Transverse colon (tissue), 4 donors: ENCODE results near the gene IDH1. TPM values are rescaled to one million over a fixed set of nuclear protein-coding genes. Genes with fewer than 3 reads are reported as not detected.

Experiments
- DNase-seq: peaks from one replicate; pipeline ENCODE4 v3.0.0-alpha.2; 2019
- H3K27ac ChIP-seq, 4 donors: fragments of 200-600 bp; sonication (generic); 2 replicates each; pipeline ENCODE4 v1.5.1; 2016 to 2018; ENCODE audit warnings: inconsistent platforms in 4 of 4
- H3K27me3 ChIP-seq: fragments of 200-600 bp; sonication (generic); 2 replicates; pipeline ENCODE4 v1.5.1; 2017; ENCODE audit warnings: inconsistent platforms
- H3K36me3 ChIP-seq, 4 donors: fragments of 200-600 bp; sonication (generic); 2 replicates each; pipeline ENCODE4 v1.5.1; 2017 to 2019; ENCODE audit warnings: inconsistent platforms in 4 of 4
- H3K4me1 ChIP-seq, 4 donors: fragments of 200-600 bp; sonication (generic); 2 replicates each; pipeline ENCODE4 v1.5.1; 2017 to 2020; ENCODE audit warnings: inconsistent platforms in 4 of 4
- H3K4me3 ChIP-seq, 4 donors: fragments of 200-600 bp; sonication (generic); 1 replicate in 1 of 4; 2 replicates in 3 of 4; pipeline versions ENCODE4 v1.5.1 to v1.6.1; 2017 to 2019; ENCODE audit warnings: inconsistent platforms in 4 of 4
- H3K9me3 ChIP-seq, 2 donors: fragments of 200-600 bp; sonication (generic); 2 replicates each; pipeline ENCODE4 v1.5.1; 2017 to 2019; ENCODE audit warnings: inconsistent platforms in 2 of 2
- EP300 ChIP-seq: sonication (generic); formaldehyde crosslinking; IDR thresholded peaks from one replicate; pipeline ENCODE4 v1.6.1; 2017; ENCODE audit warnings: antibody characterized with exemption, low read depth
- POLR2A ChIP-seq: fragments of 450-650 bp; IDR thresholded peaks from one replicate; pipeline ENCODE4 v1.6.1; 2016; ENCODE audit warnings: antibody characterized with exemption, mild to moderate bottlenecking, moderate library complexity
- POLR2AphosphoS5 ChIP-seq, 3 donors: sonication (generic); formaldehyde crosslinking; IDR thresholded peaks; one replicate each; pipeline ENCODE4 v1.6.1; 2016; ENCODE audit warnings: antibody characterized with exemption in 3 of 3
- WGBS, 2 donors: methylation state at CpG; one replicate each; pipeline ENCODE4 v1.1.5; 2018; ENCODE audit warnings: low coverage in 1 of 2; 5-methylcytosine and 5-hydroxymethylcytosine counted together
- in situ Hi-C, 4 donors: fragments of 200-750 bp; cut with MboI; loops; one replicate each; pipeline versions ENCODE4 v1.15.0 to v1.15.1; 2017; ENCODE audit warnings: low sequenced_read_pairs in 3 of 4, low pct_ligation_motif_present in 1 of 4, low pct_unique_long_range_greater_than_20kb in 1 of 4
- intact Hi-C: fragments of 100-400 bp; cut with DNase I; formaldehyde crosslinking; loops from one replicate; pipeline ENCODE4 v1.15.1; 2023; ENCODE audit warnings: low total_unique reads
- total RNA-seq, 4 donors: library from RNA; depleted of rRNA; stranded (reverse); fragments of >200 nt; gene quantifications; one replicate each; pipeline ENCODE4 v1.1.0, GENCODE V29; 2016
- TF ChIP-seq, protein P1 (sequence below), 5 experiments: fragments of 200-600 bp in 3 of 5; fragments of 450-650 bp in 2 of 5; sonication (generic) in 3 of 5; IDR thresholded peaks; 1 replicate in 2 of 5; 2 replicates in 3 of 5; pipeline ENCODE4 v1.5.1; 2016 to 2017; ENCODE audit warnings: antibody characterized with exemption in 5 of 5, inconsistent platforms in 3 of 5, mild to moderate bottlenecking in 2 of 5, moderate library complexity in 1 of 5

The IDH1 gene
- total RNA-seq, 4 donors from 2014 or later = 47.9 to 164 (median 136) TPM

DNA sequence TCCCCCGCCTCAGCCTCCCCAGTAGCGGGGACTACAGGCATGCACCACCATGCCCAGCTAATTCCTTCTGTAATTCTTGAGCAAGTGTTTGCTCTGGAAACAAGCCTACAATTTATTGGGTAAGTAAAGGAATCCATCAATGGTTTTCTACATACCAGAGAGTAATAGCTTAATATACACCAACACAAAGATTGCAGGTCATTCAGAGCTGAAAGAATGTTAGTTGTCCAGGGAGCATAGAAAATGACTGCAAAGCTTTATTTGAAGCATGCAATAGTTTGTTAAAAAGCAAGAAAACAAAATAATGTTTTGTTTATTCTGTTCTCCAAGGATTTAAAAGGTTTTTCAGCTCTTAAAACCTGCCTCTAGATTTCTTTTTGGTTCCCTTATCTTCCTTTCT is 5.6 kb downstream of the IDH1 start:
- in situ Hi-C loops = loop anchor here in 1 of 4 donors (10.0 kb wide), 1 partner anchor 74 kb away; no protein-coding TSS in a partner anchor
- 100% methylated on average over 2 of the region's 2 CpGs; no CpG with 5 or more reads in 1 of the 2 donors for WGBS, 2 donors
- H3K27ac ChIP-seq = no peak overlapping the region

DNA sequence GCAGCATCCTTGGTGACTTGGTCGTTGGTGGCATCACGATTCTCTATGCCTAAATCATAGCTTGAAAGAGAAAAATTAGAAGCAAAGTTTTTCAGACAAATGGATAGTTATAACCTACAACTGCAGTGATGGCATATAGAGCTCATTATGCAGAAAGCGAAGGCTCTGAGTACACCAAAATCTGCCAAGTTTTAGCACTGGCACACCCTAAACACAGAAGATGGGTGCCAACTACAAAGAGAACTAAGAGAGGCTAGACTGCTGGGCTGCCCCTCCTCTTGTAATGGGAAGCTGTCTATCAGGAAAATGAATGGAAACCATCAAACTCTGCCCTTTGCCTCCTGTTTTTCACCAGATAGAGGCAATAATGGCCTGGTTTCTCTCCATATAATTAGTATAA is 6.3 kb downstream of the IDH1 start:
- TF ChIP-seq POLR2AphosphoS5 (IDR thresholded peaks at IDR 0.05) (no peak), POLR2A (no peak), EP300 (no peak)
- TF ChIP-seq, protein P1, sequence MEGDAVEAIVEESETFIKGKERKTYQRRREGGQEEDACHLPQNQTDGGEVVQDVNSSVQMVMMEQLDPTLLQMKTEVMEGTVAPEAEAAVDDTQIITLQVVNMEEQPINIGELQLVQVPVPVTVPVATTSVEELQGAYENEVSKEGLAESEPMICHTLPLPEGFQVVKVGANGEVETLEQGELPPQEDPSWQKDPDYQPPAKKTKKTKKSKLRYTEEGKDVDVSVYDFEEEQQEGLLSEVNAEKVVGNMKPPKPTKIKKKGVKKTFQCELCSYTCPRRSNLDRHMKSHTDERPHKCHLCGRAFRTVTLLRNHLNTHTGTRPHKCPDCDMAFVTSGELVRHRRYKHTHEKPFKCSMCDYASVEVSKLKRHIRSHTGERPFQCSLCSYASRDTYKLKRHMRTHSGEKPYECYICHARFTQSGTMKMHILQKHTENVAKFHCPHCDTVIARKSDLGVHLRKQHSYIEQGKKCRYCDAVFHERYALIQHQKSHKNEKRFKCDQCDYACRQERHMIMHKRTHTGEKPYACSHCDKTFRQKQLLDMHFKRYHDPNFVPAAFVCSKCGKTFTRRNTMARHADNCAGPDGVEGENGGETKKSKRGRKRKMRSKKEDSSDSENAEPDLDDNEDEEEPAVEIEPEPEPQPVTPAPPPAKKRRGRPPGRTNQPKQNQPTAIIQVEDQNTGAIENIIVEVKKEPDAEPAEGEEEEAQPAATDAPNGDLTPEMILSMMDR (IDR thresholded peaks at IDR 0.05) = no peak
- Histone ChIP-seq H3K9me3 (no peaks in the 10 kb centered on the region), H3K4me1 (peaks cover 0 to 28% (median 10%) of the 10 kb centered on the region in 4 donors), H3K36me3 (peaks cover 0 to 57% (median 19%) of the 10 kb centered on the region in 4 donors), H3K27me3 (no peaks in the 10 kb centered on the region), H3K4me3 (no peak overlapping the region), H3K27ac (no peak overlapping the region)
- no peak for DNase-seq
- in situ Hi-C loops = loop anchor here in 1 of 4 donors (10.0 kb wide), 1 partner anchor 74 kb away; no protein-coding TSS in a partner anchor
- 90 to 100% methylated on average over 2 to 3 of the region's 3 CpGs for WGBS, 2 donors
- intact Hi-C loops = no loop called here

More for the DNA sequence above, 5.6 kb downstream of the IDH1 start:
- peaks cover 0 to 50% (median 19%) of the 10 kb centered on the region in 4 donors for H3K36me3 ChIP-seq
- peaks cover 0 to 31% (median 14%) of the 10 kb centered on the region in 4 donors for H3K4me1 ChIP-seq
- no peak overlapping the region for H3K4me3 ChIP-seq
- no peaks in the 10 kb centered on the region for H3K27me3 ChIP-seq
- H3K9me3 ChIP-seq = no peaks in the 10 kb centered on the region
- DNase-seq = no peak
- TF ChIP-seq, protein P1 (IDR thresholded peaks at IDR 0.05) = no peak
- TF ChIP-seq POLR2AphosphoS5 (IDR thresholded peaks at IDR 0.05) (no peak), POLR2A (no peak), EP300 (no peak)
- intact Hi-C loops = no loop called here

DNA sequence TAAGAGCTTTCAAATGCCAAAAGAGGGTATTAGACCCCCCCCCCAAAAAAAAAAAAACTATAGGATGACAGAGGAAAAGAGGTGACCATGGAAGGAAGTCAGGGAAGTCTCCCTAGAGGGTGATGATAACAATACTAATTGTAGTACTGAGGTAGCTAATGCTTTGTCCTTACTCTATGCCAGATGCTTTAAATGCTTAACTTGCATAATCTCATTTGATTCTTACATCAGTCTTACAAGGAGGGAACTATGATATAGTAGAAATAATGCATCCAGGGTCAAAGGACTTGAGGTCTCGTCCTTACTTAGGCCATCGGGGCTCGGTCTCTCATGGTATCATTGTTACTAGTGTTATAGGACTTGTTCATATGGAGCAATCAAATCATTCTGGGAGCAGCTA is 9.1 kb downstream of the IDH1 start:
- peaks cover 0 to 18% (median 0%) of the 10 kb centered on the region in 4 donors for H3K4me1 ChIP-seq
- H3K36me3 ChIP-seq = peaks cover 0 to 59% (median 15%) of the 10 kb centered on the region in 4 donors
- H3K4me3 ChIP-seq = no peak overlapping the region
- no peak for TF ChIP-seq POLR2AphosphoS5 (IDR thresholded peaks at IDR 0.05)
- no peak for TF ChIP-seq POLR2A
- no peak for TF ChIP-seq EP300
- TF ChIP-seq, protein P1 (IDR thresholded peaks at IDR 0.05) = no peak
- intact Hi-C loops = no loop called here
- H3K27ac ChIP-seq = no peak overlapping the region
- no peak for DNase-seq
- H3K27me3 ChIP-seq = no peaks in the 10 kb centered on the region
- no peaks in the 10 kb centered on the region for H3K9me3 ChIP-seq
- in situ Hi-C loops = loop anchor here in 1 of 4 donors (10.0 kb wide), 1 partner anchor 71 kb away; no protein-coding TSS in a partner anchor
- WGBS, 2 donors = 97 to 100% methylated on average over 3 of the region's 3 CpGs

DNA sequence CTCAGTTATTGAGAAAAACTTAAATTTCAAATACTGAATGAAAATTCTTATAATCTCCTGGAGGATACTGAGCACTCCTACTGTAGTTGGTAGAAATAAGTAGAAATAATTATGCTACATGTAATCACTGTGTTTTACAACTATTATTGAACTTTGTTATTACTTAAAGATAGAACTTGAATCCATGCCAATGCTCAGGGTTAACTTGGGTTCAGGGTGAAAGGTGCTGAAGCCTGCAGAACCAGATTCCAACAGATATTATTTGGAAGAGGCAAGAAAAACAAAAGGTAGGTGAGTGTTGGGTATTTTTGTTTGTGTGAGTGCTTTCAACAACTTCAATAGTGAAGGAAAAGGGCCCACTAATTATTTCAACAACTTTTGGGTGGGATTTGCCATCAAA is 10.4 kb downstream of the IDH1 start:
- Histone ChIP-seq H3K36me3 (peaks cover 0 to 56% (median 15%) of the 10 kb centered on the region in 4 donors), H3K27me3 (no peaks in the 10 kb centered on the region), H3K4me3 (no peak overlapping the region), H3K9me3 (no peaks in the 10 kb centered on the region), H3K4me1 (peaks cover 0 to 18% (median 2%) of the 10 kb centered on the region in 4 donors), H3K27ac (no peak overlapping the region)
- TF ChIP-seq EP300 (no peak), POLR2A (no peak), POLR2AphosphoS5 (IDR thresholded peaks at IDR 0.05) (no peak)
- TF ChIP-seq, protein P1 (IDR thresholded peaks at IDR 0.05) = no peak
- in situ Hi-C loops (loop anchor here in 1 of 4 donors (10.0 kb wide), 1 partner anchor 70 kb away; no protein-coding TSS in a partner anchor), intact Hi-C loops (no loop called here)
- no peak for DNase-seq
